ENCODE results near the gene TMEM174. TPM values are rescaled to one million over a fixed set of nuclear protein-coding genes. Genes with fewer than 3 reads are reported as not detected.

TMEM174 gene, protein sequence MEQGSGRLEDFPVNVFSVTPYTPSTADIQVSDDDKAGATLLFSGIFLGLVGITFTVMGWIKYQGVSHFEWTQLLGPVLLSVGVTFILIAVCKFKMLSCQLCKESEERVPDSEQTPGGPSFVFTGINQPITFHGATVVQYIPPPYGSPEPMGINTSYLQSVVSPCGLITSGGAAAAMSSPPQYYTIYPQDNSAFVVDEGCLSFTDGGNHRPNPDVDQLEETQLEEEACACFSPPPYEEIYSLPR
- total RNA-seq: not detected in 2 replicates

GRCh38 chr5:73172951-73173350, at the start of gene TMEM174:
TSS of gene TMEM174 (plus strand) at chr5:73173193. CDS start at chr5:73173244, 51 bp downstream.

Other genes with a start within 250 kb of the TMEM174 start
- gene FCHO2, start 217.2 kb upstream of the TMEM174 start, total RNA-seq: 15.8 and 18.2 TPM in 2 replicates
- 1.2 and 3.6 TPM in 2 replicates for gene TMEM171, start 52.6 kb upstream of the TMEM174 start, total RNA-seq

Measured in aortic smooth muscle cell (primary cell).